ENCODE results near the gene NINJ1.

The NINJ1 gene, protein sequence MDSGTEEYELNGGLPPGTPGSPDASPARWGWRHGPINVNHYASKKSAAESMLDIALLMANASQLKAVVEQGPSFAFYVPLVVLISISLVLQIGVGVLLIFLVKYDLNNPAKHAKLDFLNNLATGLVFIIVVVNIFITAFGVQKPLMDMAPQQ

DNA sequence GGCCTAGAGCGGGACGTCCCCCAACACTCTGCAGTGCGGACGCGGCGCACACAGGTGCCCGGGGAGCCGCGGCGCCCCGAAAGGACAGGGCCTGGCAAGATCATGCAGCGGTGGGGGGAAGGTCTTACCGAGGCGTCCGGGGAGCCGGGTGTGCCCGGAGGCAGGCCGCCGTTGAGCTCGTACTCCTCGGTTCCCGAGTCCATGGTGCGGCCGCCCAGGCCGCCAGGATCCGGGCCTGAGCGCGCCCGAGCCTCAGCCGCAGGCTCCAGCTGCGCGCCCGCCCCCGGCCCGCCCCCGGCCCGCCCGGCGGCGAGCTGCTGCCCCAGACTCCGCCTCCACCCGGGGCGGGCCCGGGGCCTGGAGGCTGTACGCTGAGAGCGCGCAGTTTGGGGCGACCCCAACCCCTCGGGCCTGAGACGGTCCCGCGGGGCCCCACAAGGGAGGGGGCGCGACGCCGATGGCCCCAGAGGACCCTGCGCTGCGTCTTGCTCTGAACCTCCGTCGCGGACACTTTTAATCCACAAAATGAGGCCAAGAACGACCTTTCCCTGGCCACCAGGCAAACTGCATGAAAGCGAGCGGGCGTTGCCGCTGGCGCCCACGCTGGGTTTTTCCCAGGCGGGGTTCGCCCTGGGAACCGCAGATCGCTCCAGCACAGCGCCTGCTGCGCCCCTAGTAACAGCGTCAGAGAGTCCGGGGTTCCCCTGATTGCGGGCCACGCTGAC lies at the start of gene NINJ1:
NINJ1 (minus strand) TSS at position 237 of the 725 bp plus-strand sequence; CDS start at position 203, 34 bp downstream.
- peak; percentile 35 to 83 for DNase-seq (ENCODE audit: low read depth in 1 of 2, low spot score in 1 of 2)

DNA sequence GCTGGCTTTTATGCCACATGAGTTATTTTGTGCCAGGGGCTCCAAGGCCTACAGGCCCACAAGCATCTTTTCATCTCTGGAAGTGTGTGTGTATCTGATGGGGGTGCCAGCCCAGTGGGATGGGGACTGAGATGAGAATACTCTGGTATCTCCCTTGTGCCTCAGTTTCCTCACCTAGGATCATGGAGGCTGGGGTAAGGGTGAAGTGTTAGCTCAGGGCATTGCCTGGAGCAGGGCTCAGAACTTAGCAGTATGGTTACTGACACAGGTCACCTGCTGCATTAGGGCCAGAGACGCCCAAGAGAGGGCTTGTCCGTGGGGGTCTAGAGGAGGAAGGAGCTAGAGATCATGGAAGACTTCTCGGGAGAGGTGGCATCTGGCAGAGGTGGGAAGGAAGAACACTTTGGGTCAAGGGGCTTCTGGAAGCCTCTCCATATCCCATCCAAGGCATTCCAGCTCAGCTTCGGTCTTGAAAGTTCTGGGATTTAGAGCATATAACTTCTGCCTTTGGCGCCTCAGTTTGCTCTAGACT lies 49.1 kb upstream of the NINJ1 start:
- no peak for DNase-seq (ENCODE audit: low read depth in 1 of 2, low spot score in 1 of 2)

DNA sequence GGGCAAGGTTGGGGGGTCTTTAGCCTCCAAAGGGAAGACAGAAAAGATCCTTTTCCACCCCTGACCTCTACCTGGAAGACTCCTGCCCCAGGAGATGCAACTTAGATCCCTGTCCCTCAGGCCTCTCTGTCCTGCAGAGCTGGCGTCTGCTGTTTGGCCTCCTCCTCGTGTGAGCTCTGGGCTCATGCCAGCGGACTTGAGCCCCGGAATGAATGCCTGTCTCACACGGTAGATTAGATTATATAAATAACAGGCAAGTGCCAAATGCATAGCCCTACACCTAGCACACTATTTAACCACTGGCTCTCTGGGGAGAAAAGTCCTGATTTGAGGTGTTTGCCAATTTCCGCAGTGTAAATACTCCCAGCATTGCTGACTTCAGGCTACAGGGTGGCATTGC lies 48.5 kb upstream of the NINJ1 start:
- no peak for DNase-seq (ENCODE audit: low read depth in 1 of 2, low spot score in 1 of 2)

DNA sequence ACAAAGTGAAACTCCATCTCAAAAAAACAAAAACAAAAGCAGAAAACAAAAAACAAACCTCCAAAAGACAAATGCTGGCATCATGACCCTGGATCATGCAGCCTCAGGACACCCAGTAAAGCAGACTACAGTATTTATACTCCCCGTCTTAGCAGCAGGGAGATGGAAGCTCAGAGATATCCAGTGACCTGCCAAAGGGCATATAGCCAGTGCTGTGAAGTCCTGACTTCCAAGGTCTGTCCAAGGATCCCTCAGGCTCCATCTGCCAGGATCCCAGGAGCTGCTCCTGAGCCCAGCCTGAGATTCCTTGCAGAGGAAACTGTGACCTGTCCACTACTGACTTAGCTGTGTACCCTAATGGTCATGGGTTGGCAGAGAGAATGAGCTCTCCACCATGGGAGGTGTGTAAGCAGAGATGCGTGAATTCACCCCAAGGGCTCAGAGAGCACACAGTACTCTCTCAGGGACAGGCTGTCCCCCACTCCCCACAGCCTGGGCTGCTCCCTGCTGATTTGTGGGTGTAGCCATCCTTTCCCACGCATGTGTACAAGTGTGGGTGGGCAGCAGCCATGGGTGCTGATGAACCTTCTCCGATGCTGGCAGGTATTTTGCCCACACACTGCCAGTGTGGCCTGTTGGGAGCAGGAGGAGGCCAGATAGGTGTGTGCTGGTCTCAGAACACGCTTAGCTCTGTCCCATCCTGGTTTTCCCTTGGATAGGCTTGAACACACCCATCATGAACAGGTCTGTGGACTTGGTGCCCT lies 47.8 kb upstream of the NINJ1 start:
- no peak for DNase-seq (ENCODE audit: low read depth in 1 of 2, low spot score in 1 of 2)

DNA sequence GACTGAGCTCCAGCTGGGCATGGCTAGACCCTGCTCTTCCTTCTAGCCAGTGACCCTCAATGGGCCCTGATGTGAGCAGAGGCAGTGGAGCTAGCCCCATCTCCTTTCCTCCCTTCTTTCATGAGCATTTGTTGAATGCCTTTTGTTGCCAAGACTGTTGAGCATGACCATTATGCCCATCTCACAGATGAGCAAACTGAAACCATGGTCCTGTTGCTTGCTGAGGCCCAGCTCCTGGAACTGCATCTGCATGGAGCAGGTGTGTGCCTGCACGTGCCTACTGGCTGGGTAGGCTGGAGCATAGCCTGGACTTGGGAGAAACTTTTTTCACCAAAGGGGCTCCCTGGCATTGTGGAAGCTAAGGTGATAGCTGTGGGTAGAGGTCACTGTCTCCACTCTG lies 46.9 kb upstream of the NINJ1 start:
- DNase-seq (ENCODE audit: low read depth in 1 of 2, low spot score in 1 of 2): no peak

DNA sequence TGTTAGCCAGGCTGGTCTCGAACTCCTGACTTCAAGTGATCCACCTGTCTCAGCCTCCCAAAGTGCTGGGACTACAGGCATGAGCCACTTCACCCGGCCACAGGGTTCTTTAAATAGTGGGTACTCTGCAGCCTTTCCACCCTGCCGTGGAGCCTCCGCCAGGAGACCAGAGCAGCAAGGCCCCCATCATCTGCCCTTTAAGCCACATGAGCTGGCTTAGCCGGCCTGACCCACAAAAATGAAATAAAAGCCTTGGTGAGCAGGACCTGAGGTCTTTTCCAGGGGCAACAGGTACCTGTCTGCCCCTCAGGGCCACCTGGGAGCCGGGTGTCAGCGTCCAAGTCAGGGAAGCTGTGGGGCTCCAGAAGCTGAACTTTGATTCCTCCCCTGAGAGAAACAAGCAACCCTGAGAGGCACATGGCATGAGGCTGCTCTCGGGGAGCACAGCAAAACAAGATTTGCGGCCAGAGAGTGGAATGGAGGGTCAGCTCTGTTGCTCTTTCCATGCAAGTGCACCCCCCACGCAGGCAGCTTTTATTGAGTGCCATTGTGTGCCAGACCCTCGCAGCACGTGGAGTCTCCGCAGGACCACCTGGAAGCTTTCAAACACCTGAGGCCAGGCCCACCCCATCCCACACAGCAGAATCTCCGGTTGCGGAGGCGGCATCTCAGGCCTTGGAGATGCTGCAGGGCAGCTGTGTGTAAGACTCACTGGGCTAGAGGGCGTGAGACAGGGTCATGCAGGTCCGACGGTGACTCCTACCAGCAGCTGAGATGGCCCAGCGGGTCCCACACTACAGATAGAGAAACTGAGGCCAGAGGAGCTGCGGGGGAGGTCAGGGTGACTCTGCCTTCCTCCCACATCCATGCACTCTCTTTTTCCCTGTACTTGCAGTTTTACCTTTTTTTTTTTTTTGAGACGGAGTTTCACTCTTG lies 45.1 kb upstream of the NINJ1 start:
- no peak for DNase-seq (ENCODE audit: low read depth in 1 of 2, low spot score in 1 of 2)

DNA sequence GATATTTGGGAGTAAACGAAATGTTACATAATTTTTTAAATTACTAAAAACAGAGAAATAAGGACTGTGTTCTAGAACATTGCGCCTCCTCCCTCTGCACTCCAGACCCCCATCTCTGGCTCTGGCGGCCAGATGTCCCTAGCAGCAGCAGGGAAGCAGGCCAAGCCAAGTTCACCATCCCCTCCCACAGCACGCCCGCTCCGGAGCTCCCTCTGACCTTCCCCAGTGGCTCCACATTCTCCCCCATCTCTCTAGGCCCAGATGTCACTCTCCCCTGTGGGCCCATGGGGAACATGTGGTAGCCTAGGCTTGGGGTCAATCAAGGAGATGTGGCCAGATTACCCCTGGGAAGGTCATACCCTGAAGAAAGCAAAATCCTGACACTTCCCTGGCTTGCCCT lies 43.6 kb upstream of the NINJ1 start:
- no peak for DNase-seq (ENCODE audit: low read depth in 1 of 2, low spot score in 1 of 2)

DNA sequence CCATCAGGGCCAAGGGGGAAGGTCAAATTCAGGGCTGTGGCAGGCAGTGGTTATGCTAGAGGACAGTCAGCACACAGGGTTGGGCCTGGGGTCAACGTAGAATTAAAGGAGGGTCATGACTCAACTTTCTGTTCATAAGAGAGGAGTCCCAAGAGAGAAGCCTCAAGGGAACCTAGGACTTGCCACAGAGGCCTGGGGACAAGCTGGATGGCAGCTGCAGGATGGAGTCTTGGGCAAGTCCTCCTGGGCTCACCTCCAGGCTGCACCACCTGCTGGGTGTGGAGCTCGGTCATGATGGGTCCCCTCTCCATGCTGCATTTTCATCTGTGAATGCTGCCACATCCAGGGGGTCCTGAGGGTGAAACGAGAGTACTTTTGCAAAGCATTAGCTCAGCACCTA lies 40.9 kb upstream of the NINJ1 start:
- DNase-seq (ENCODE audit: low read depth in 1 of 2, low spot score in 1 of 2): no peak

DNA sequence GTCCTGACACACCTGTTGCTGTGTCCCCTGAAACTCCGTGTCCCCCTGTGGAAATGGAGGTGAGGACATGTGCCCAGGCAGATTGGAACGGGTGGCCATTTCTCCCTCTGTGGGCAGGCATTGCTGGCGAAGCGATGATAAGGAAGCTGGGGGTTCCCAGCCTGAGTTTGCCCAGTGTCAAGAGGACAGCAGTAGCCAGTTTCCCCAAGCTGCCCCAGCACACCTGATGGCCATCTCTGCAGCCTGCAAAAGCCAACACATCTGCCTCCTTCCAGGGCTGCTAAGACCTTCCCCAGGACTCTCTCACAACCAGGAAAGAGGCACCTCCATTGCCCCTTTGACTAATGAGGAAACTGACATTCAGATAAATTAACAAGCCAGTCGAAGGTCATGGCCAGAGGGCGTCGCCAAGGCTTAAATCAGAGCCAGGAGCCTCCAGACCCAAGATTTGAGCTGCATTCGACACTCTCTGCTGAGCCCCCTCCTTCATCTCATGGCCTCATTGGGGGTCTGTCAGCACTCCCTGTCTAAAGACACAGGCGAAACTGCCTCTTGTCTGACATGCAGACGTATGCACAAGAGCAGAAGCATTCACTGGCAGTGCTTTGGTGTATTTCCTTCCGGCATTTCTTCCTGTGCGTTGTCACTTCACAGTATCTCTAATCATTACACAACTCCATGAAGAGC lies 39.5 kb upstream of the NINJ1 start:
- no peak for DNase-seq (ENCODE audit: low read depth in 1 of 2, low spot score in 1 of 2)

DNA sequence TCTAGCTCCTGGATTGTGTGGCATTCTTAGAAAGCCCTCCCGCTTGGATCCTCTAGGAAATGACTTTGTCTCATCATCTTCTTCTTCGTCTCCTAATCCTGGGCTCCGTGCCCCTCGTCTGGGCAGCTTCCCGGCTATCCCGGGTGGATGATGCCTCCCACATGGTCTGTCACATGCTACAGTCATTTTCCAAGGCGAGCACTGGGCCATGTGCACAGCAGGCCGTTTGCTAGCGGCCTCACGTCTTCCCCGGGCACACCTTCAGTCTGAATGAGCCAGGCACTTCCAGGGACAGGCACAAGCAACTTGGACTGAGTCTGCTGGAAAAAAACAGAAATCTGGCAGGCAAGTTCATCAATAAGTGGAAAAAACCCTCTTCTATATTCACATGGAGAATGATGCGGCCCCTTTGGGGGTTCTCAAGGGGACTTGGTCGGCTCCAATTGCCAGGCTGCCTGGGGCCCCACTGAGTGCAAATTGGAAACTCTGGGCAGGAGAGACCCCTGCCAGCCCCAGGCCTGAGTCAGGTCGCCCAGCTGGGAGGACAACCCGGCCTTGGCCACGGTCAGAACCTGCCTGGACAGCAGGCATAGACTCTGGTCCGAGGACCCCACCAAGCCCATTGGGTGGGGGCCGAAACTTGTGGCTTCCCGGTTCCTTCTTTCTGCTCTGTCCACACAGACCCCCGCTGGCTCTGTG lies 38.8 kb upstream of the NINJ1 start:
- DNase-seq (ENCODE audit: low read depth in 1 of 2, low spot score in 1 of 2): no peak

DNA sequence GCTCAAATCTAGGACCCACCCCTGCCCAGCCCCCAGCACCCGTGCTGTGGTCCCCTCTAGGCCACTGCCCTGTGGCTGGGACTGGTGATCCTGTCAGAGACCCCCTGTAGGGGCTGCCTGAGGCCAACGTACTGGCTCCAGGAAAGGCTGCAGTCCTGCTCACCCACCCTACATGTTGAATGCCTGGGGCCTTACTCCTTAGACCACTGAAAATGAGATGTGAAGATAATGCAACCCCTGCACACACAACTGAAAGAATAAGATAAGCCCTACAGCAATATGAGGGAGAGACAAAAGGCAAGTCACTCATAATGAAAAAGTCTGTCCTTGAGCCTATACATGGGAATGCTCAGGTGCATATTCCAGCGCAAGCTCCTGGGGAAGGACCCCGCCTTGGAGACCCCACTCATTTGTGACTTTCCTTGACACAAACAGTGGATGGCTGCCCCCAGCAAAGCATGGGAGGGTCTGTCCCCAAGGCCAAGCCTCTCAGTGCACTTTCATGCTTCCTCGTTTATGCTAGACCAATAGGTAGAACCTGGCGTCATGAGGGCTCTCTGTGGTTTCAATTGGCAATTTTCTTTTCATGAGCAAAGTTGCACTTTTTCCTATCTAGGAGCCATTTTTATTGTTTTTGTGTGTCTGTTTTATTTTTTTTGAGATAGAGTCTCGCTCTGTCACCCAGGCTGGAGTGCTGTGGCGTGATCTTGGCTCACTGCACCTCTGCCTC lies 37.4 kb upstream of the NINJ1 start:
- no peak for DNase-seq (ENCODE audit: low read depth in 1 of 2, low spot score in 1 of 2)

DNA sequence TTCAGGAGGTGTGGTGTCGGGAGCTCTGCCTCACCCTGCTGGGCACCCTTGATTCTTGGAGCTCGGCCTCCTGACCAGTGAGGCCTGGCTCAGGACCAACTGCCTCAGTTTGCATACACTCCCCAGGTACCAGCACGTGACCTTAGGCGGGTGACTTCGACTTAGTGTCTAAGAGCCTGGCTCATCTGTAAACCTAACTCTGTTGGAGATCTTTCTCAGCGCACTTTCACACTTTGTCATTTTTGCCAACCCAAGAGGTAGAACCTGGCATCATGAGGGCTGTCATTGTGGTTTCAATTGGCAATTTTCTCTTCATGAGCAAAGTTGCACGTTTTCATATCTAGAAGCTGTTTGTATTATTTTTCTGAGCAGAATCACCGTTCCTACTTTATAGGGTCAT lies 36.5 kb upstream of the NINJ1 start:
- DNase-seq (ENCODE audit: low read depth in 1 of 2, low spot score in 1 of 2): no peak

DNA sequence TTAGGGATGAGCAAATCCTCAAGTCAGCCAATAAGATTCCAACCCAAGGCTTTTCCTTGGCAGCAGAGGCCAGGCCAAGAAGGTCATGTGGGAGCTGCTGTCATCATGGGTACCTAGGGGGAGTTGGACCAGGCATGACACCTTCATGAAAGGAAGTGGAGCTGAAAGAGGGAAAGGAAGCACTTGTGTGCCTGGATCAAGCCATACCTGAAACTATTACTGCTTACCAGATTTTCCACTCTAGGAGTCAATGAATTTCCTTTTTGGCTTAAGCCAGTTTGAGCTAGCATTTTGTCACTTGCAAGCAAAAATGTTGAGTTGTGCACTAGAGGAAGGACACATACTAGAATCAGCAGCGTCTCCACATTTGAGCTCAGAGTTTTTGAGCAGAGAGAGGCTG lies 35.4 kb upstream of the NINJ1 start:
- no peak for DNase-seq (ENCODE audit: low read depth in 1 of 2, low spot score in 1 of 2)

DNA sequence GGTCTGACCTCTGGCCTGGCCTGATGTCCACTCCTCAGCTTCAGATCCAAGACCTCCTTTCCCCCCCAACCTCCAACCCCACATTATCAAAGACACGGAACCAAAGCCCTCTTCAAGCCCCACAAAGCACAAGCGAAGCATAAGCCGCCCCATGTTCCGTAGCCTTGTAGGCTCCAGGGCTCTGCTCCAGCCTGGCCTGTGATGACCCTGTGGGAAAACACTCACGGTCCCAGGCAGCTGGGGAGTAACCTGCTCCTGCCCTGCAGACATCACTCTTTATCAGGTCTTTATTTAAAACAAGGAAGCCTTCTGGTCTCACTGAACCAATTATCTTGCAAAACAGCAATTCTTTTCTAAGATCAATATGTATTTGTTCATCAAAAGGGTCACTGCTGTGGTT lies 34.5 kb upstream of the NINJ1 start:
- no peak for DNase-seq (ENCODE audit: low read depth in 1 of 2, low spot score in 1 of 2)

DNA sequence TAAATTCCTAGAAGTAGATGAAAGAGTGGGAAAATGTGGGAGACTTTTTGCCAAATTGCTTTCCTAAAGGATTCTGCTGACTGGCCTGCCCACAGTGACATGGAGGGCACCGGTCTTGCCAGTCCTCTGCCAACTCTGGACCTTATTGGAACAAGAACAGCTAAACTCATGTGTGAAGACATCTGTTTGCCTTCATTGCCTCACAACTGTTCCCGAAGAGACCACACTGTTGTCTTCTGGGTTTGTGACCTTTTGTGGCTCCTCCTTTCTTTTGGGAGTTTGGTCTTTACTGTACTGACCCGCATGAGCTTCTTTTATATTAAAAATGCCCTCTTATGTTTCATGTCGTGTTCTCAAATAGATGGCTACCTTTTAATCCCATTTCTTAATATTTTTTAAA lies 33.8 kb upstream of the NINJ1 start:
- DNase-seq (ENCODE audit: low read depth in 1 of 2, low spot score in 1 of 2): no peak

DNA sequence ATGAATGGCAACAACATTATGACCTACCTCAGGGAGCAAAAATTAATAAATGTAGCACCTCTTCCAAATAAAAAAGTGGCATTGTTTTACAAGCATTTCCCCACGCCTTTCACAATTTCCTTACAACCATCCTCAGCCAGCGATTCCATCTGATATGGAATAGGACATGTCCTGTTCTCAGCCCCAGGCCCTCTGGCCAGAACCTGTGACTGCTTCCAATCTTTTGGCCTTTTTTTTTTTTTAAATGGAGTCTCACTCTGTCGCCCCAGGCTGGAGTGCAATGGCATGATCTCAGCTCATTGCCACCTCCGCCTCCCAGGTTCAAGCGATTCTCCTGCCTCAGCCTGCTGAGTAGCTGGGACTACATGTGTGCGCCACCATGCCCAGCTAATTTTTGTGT lies 33.1 kb upstream of the NINJ1 start:
- no peak for DNase-seq (ENCODE audit: low read depth in 1 of 2, low spot score in 1 of 2)

DNA sequence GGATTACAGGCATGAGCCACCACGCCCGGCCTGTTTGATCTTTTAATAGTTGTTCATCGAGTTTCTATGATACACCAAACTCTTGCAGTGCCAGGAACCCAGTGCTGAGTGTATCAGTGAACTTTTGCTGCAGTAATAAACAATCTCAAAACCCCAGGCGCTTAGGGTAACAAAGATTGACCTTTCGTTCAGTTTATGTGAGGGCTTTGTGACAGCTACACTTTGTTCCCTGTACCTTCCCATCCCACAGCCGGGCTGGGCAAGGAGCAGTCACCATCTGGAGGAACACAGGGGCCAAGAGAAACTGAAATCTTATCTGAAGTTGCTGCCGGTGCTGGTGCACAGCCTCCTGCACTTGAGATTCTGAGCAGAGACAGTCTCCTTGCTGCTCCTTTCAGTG lies 32.6 kb upstream of the NINJ1 start:
- DNase-seq (ENCODE audit: low read depth in 1 of 2, low spot score in 1 of 2): no peak

DNA sequence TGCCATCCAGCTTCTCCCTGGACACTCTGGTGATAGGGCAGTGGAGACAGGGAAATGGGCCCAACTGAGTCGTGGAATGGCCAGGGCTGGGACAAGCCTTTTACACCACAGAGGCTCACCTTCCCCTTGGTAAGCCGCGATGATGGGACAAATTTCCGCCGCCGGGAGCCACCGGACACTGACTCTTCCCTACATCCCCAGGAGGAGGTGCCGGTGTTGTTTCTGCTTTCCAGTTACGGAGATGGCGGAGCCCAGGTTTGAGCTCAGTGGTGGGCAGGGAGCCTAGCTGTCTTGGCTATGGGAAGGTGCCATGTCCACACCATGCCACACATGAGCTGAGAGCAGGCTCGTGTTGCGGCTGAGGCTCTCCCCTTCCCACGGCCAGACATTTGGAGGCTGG lies 30.0 kb upstream of the NINJ1 start:
- DNase-seq (ENCODE audit: low read depth in 1 of 2, low spot score in 1 of 2): no peak
